Lung (tissue), 12 donors: Measurements from ENCODE around the gene PLCG2. TPM values are rescaled to one million over a fixed set of nuclear protein-coding genes. Genes with fewer than 3 reads are reported as not detected.

Experiments used
- ATAC-seq: fragments of 200-7000 bp; cut with Tn5 transposase; one replicate; pipeline ENCODE4 v1.9.1; 2020; ENCODE audit warnings: moderate number of reproducible peaks; ENCODE audit not compliant: insufficient read depth, low FRiP score
- DNase-seq, 3 donors: peaks; one replicate each; pipeline ENCODE4 v3.0.0-alpha.2; 2013 to 2017
- H3K27ac ChIP-seq, 2 donors: one replicate each; pipeline ENCODE4 v1.5.1; 2013; ENCODE audit warnings: mild to moderate bottlenecking in 2 of 2, moderate library complexity in 2 of 2, control low read depth in 1 of 2, inconsistent platforms in 1 of 2, low read depth in 1 of 2, low read length in 1 of 2
- H3K27me3 ChIP-seq, 3 donors: one replicate each; pipeline ENCODE4 v1.5.1; 2013; ENCODE audit warnings: low read length in 2 of 3; ENCODE audit not compliant: control insufficient read depth in 3 of 3, insufficient read depth in 3 of 3
- H3K36me3 ChIP-seq, 4 donors: one replicate each; pipeline ENCODE4 v1.5.1; 2013; ENCODE audit warnings: low read length in 4 of 4, mild to moderate bottlenecking in 1 of 4, moderate library complexity in 1 of 4; ENCODE audit not compliant: control insufficient read depth in 4 of 4, insufficient read depth in 4 of 4
- H3K4me1 ChIP-seq, 5 donors: one replicate each; pipeline ENCODE4 v1.5.1; 2013; ENCODE audit warnings: low read length in 5 of 5, mild to moderate bottlenecking in 2 of 5, moderate library complexity in 1 of 5; ENCODE audit not compliant: control insufficient read depth in 5 of 5, insufficient read depth in 5 of 5
- H3K4me3 ChIP-seq: one replicate; pipeline ENCODE4 v1.5.1; 2013; ENCODE audit warnings: mild to moderate bottlenecking, control low read depth, moderate library complexity
- H3K9ac ChIP-seq, 2 donors: one replicate each; pipeline ENCODE4 v1.5.1; 2013; ENCODE audit warnings: low read length in 2 of 2, control low read depth in 1 of 2; ENCODE audit not compliant: insufficient read depth in 1 of 2
- H3K9me3 ChIP-seq, 4 donors: one replicate each; pipeline ENCODE4 v1.5.1; 2013; ENCODE audit warnings: low read length in 3 of 4, mild to moderate bottlenecking in 1 of 4, moderate library complexity in 1 of 4; ENCODE audit not compliant: control insufficient read depth in 4 of 4, insufficient read depth in 3 of 4
- CTCF ChIP-seq: IDR thresholded peaks from 2 replicates; pipeline ENCODE4 v1.5.1; 2012; ENCODE audit warnings: mild to moderate bottlenecking; ENCODE audit errors: control extremely low read depth, extremely low read depth
- WGBS, 2 donors: extraction: QIAGEN DNeasy Blood & Tissue Kit; methylation state at CpG; one replicate each; pipeline ENCODE4 v1.1.7; 2013; 5-methylcytosine and 5-hydroxymethylcytosine counted together
- polyA plus RNA-seq, 2 donors: library from polyadenylated mRNA; stranded (reverse); fragments of 200-250 nt; gene quantifications; one replicate each; pipeline ENCODE4 v1.2.1, GENCODE V29; 2013
- total RNA-seq, 2 donors: library from RNA; depleted of rRNA in 1 of 2; stranded (reverse); fragments of >200 nt in 1 of 2; gene quantifications; one replicate each; pipeline ENCODE4 v1.2.1, GENCODE V29; 2014 to 2021
- donor health status: control.
- donor health status: control.
- donor health status: Bipolar disorder and iron deficiency.
- donor health status: healthy.
- donor health status: DM: yes; HTN: yes; CAD: no.

Gene PLCG2
- total and polyA plus RNA-seq, 4 donors, result 8.8 to 41.0 (median 29.4) TPM

- Histone ChIP-seq H3K4me3 (no peak overlapping the region), H3K4me1 (peaks cover 0 to 7% (median 2%) of the 10 kb centered on the region in 5 donors), H3K27ac (no peak overlapping the region), H3K9me3 (no peaks in the 10 kb centered on the region), H3K9ac (no peak overlapping the region), H3K36me3 (no peaks in the 10 kb centered on the region), H3K27me3 (no peaks in the 10 kb centered on the region)
- no peak for TF ChIP-seq CTCF
- DNase-seq (peak in 1 of 3 donors; percentile 32), ATAC-seq (no peak)
- 74 to 85% methylated on average over 7 of the region's 7 CpGs for WGBS, 2 donors
Measured at GRCh38 chr16:81939164-81940056, 160.3 kb downstream of the PLCG2 start.

GRCh38 chr16:81940781-81941560 lies 161.9 kb downstream of the PLCG2 start:
- H3K4me1 ChIP-seq, result peaks cover 0 to 7% (median 2%) of the 10 kb centered on the region in 5 donors
- H3K9me3 ChIP-seq, result no peaks in the 10 kb centered on the region
- H3K9ac ChIP-seq, result no peak overlapping the region
- TF ChIP-seq CTCF, result no peak
- WGBS, 2 donors, result 55 to 77% methylated on average over 3 of the region's 3 CpGs
- H3K27ac ChIP-seq, result no peak overlapping the region
- H3K27me3 ChIP-seq, result no peaks in the 10 kb centered on the region
- no peak overlapping the region for H3K4me3 ChIP-seq
- ATAC-seq, result no peak
- H3K36me3 ChIP-seq, result no peaks in the 10 kb centered on the region
- peak in 2 of 3 donors; percentile 45 to 71 for DNase-seq

- Histone ChIP-seq H3K9ac (no peak overlapping the region), H3K36me3 (peaks cover 0 to 1% (median 0%) of the 10 kb centered on the region in 4 donors), H3K9me3 (no peaks in the 10 kb centered on the region), H3K4me1 (peaks cover 0 to 7% (median 2%) of the 10 kb centered on the region in 5 donors), H3K27ac (no peak overlapping the region), H3K4me3 (no peak overlapping the region), H3K27me3 (no peaks in the 10 kb centered on the region)
- no peak for DNase-seq
- WGBS, 2 donors, result 77 to 94% methylated on average over 7 of the region's 7 CpGs
- no peak for TF ChIP-seq CTCF
- no peak for ATAC-seq
Measured at GRCh38 chr16:81942007-81942601, 163.0 kb downstream of the PLCG2 start.
